Measurements from ENCODE around the gene BCL2L14. TPM values are rescaled to one million over a fixed set of nuclear protein-coding genes. Genes with fewer than 3 reads are reported as not detected.

The BCL2L14 gene
- total and polyA plus RNA-seq, 2 donors from 2014 or later, result 2.2 to 2.7 TPM

DNA sequence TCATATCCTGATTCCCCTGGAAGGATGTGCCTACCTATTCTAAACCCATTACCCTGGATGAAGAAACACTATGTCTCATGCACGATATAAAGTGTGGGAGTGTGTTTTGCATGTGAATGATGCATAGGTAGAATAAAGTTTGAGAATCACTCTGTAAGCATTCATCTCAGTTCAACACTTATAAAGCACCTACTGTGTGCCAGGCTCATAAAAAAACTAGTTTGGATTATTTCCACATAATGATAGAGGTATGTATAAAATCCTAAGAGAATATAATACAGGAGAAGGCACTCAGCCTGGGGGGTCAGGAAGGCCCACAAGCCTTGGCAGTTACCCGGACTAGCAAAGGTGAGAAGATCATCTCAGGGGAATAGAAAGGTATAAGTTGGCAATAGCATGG, 41.1 kb upstream of the BCL2L14 start:
- Histone ChIP-seq H3K27me3 (ENCODE audit: control insufficient read depth, insufficient read depth, low read length) (no peaks in the 10 kb centered on the region), H3K27ac (ENCODE audit: low read depth in 2 of 2, low read length in 2 of 2) (no peak overlapping the region), H3K9me3 (ENCODE audit: control insufficient read depth in 2 of 3, insufficient read depth in 1 of 3, low read length in 3 of 3) (no peaks in the 10 kb centered on the region), H3K4me1 (ENCODE audit: control insufficient read depth in 2 of 3, insufficient read depth in 2 of 3, low read depth in 1 of 3, low read length in 3 of 3) (peaks cover 0 to 5% (median 0%) of the 10 kb centered on the region in 3 donors), H3K4me3 (ENCODE audit: low read length in 3 of 3) (no peak overlapping the region), H3K36me3 (ENCODE audit: control insufficient read depth in 2 of 3, insufficient read depth in 3 of 3, low read length in 3 of 3) (no peaks in the 10 kb centered on the region), H3K9ac (ENCODE audit: low read length in 3 of 3) (no peak overlapping the region)
- TF ChIP-seq, protein P1, sequence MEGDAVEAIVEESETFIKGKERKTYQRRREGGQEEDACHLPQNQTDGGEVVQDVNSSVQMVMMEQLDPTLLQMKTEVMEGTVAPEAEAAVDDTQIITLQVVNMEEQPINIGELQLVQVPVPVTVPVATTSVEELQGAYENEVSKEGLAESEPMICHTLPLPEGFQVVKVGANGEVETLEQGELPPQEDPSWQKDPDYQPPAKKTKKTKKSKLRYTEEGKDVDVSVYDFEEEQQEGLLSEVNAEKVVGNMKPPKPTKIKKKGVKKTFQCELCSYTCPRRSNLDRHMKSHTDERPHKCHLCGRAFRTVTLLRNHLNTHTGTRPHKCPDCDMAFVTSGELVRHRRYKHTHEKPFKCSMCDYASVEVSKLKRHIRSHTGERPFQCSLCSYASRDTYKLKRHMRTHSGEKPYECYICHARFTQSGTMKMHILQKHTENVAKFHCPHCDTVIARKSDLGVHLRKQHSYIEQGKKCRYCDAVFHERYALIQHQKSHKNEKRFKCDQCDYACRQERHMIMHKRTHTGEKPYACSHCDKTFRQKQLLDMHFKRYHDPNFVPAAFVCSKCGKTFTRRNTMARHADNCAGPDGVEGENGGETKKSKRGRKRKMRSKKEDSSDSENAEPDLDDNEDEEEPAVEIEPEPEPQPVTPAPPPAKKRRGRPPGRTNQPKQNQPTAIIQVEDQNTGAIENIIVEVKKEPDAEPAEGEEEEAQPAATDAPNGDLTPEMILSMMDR (IDR thresholded peaks at IDR 0.05; ENCODE audit: borderline replicate concordance, extremely low read depth, insufficient read depth), result no peak
- no peak for FAIRE-seq
- DNase-seq, result no peak
- intact Hi-C loops (cut with DNase I), result loop anchor here (5.0 kb wide), 1 partner anchor 447 kb away; no protein-coding TSS in a partner anchor

DNA sequence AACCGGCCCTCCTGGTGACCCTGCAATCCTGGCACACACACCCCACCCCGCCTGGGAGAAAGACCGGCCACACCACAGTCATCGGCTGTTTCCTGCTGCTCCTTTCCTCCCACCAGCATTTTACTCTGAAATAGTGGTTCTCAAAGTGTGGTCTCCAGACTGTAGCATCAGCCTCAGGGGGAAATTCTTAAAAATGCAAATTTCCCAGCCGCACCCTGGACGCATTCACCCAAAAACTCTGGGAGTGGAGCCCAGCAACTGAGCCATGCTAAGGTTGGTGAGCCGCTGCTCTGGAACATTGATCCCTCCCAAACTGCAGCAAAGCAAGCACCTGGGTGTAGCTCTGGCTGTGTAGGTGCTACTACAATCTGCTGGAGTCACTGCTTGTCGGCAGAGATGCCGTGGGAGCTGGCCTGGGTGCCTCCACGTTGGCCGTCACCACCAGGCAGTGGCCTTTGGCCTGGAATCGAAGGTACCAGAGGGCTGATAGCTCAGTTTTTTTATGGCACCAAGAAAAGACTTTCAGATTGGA, 38.4 kb upstream of the BCL2L14 start:
- Histone ChIP-seq H3K27me3 (ENCODE audit: control insufficient read depth, insufficient read depth, low read length) (no peaks in the 10 kb centered on the region), H3K4me3 (ENCODE audit: low read length in 3 of 3) (peak overlapping the region in 1 of 3 donors; percentile 70), H3K9me3 (ENCODE audit: control insufficient read depth in 2 of 3, insufficient read depth in 1 of 3, low read length in 3 of 3) (no peaks in the 10 kb centered on the region), H3K36me3 (ENCODE audit: control insufficient read depth in 2 of 3, insufficient read depth in 3 of 3, low read length in 3 of 3) (no peaks in the 10 kb centered on the region), H3K27ac (ENCODE audit: low read depth in 2 of 2, low read length in 2 of 2) (no peak overlapping the region), H3K4me1 (ENCODE audit: control insufficient read depth in 2 of 3, insufficient read depth in 2 of 3, low read depth in 1 of 3, low read length in 3 of 3) (peaks cover 0 to 5% (median 0%) of the 10 kb centered on the region in 3 donors), H3K9ac (ENCODE audit: low read length in 3 of 3) (no peak overlapping the region)
- DNase-seq (peak in 1 of 5 donors; percentile 12), FAIRE-seq (no peak)
- intact Hi-C loops (cut with DNase I), result loop anchor here (5.0 kb wide), 1 partner anchor 450 kb away; no protein-coding TSS in a partner anchor
- TF ChIP-seq, protein P1 (IDR thresholded peaks at IDR 0.05; ENCODE audit: borderline replicate concordance, extremely low read depth, insufficient read depth), result no peak

DNA sequence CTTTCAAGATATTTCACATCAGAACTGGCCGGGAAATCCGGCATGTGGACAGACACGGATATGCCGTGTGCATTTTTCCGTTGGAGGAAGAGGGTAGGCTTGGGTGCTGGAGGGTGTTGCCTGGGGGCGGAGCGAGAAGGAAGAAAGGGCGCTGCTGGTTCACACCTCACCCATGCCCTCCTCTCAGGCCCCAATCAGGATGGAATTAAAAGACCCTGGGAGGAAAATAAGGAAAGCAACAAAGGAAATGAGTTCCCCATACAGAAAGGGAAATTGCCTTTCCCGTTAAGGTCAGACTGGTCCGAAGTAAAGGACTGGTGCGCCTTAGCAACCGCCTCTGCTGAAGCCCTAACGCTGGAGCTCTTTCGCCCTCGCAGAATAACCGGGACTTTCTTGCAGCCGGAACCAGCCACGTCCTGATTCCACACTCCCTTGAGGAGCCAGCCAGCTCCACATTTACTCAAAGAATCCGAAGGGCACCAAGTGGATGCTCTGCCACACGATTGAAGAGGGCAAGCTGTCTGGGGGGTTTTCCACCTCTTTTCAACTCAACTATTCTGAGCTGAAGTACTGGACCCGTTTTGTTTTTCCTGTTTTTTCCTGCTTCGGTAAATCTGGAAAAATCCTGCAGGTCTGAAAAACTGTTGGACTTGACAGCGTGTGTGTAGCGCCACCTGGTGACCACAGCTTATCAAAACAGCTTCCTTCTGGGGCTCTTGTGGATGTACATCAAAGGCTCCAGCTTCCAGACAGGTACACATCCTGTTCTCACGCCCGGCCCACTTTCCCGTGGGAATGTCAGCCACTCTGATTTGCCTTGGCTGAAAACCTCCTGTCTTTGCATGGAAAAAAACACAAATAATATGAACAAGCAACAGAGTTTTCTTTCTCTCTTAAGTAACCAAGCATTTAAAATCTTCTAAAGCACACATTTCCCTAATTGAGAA, 37.6 kb upstream of the BCL2L14 start:
- H3K9ac ChIP-seq (ENCODE audit: low read length in 3 of 3), result peak overlapping the region; percentile 52 to 56 (median 54)
- H3K4me3 ChIP-seq (ENCODE audit: low read length in 3 of 3), result peak overlapping the region; percentile 56 to 70 (median 60)
- TF ChIP-seq, protein P1 (IDR thresholded peaks at IDR 0.05; ENCODE audit: borderline replicate concordance, extremely low read depth, insufficient read depth), result peak; percentile 92
- no peaks in the 10 kb centered on the region for H3K9me3 ChIP-seq (ENCODE audit: control insufficient read depth in 2 of 3, insufficient read depth in 1 of 3, low read length in 3 of 3)
- H3K36me3 ChIP-seq (ENCODE audit: control insufficient read depth in 2 of 3, insufficient read depth in 3 of 3, low read length in 3 of 3), result no peaks in the 10 kb centered on the region
- no peak for FAIRE-seq
- intact Hi-C loops (cut with DNase I), result loop anchor here (5.0 kb wide), 1 partner anchor 451 kb away; no protein-coding TSS in a partner anchor
- no peaks in the 10 kb centered on the region for H3K27me3 ChIP-seq (ENCODE audit: control insufficient read depth, insufficient read depth, low read length)
- H3K4me1 ChIP-seq (ENCODE audit: control insufficient read depth in 2 of 3, insufficient read depth in 2 of 3, low read depth in 1 of 3, low read length in 3 of 3), result peaks cover 0 to 5% (median 0%) of the 10 kb centered on the region in 3 donors
- H3K27ac ChIP-seq (ENCODE audit: low read depth in 2 of 2, low read length in 2 of 2), result peak overlapping the region in 1 of 2 donors; percentile 80
- peak; percentile 86 to 94 (median 91) for DNase-seq
